K562 (cell line): ENCODE measurements around the gene GIMAP8. TPM values are rescaled to one million over a fixed set of nuclear protein-coding genes. Genes with fewer than 3 reads are reported as not detected.

ENCODE experiments used
- ATF1 ChIP-seq, 2 experiments: fragments of 450-650 bp in 1 of 2; IDR thresholded peaks; 2 replicates each; pipeline ENCODE4 v1.6.1; 2016; ENCODE audit warnings: missing compliant biosample characterization in 1 of 2, missing genetic modification characterization in 1 of 2
- CAMTA2 ChIP-seq: fragments of 250-450 bp; sonication (Bioruptor Pico); conservative IDR thresholded peaks from 2 replicates; pipeline ENCODE4 v1.5.1; 2022
- DACH1 ChIP-seq: fragments of 450-650 bp; IDR thresholded peaks from 2 replicates; pipeline ENCODE4 v1.6.1; 2018; ENCODE audit not compliant: partially characterized antibody
- FOXJ3 ChIP-seq: sonication (generic); formaldehyde crosslinking; IDR thresholded peaks from 2 replicates; pipeline ENCODE4 v1.4.0; 2020; ENCODE audit warnings: mild to moderate bottlenecking, missing genetic modification reagents
- GTF3C2 ChIP-seq: IDR thresholded peaks from 3 replicates; pipeline ENCODE4 v1.6.1; 2011; ENCODE audit warnings: borderline replicate concordance, mild to moderate bottlenecking, moderate library complexity; ENCODE audit not compliant: insufficient read length; ENCODE audit errors: extremely low read depth
- HLTF ChIP-seq: fragments of 450-650 bp; IDR thresholded peaks from 2 replicates; pipeline ENCODE4 v1.6.1; 2016
- LARP7 ChIP-seq: fragments of 450-650 bp; IDR thresholded peaks from 2 replicates; pipeline ENCODE4 v1.6.1; 2016
- NFRKB ChIP-seq: fragments of 450-650 bp; IDR thresholded peaks from 2 replicates; pipeline ENCODE4 v1.6.1; 2016; ENCODE audit warnings: low read depth
- NFYB ChIP-seq: IDR thresholded peaks from 2 replicates; pipeline ENCODE4 v1.6.1; 2011; ENCODE audit warnings: mild to moderate bottlenecking, moderate library complexity; ENCODE audit not compliant: insufficient read length; ENCODE audit errors: extremely low read depth
- NR2C2 ChIP-seq, 2 experiments: fragments of 200-800 bp in 1 of 2; sonication (Bioruptor generic) in 1 of 2; sonication (generic) in 1 of 2; formaldehyde crosslinking in 1 of 2; IDR thresholded peaks; 2 replicates each; pipeline versions ENCODE4 v1.6.1 to v1.8.0; 2016 to 2022; ENCODE audit warnings: mild to moderate bottlenecking in 1 of 2, missing compliant biosample characterization in 1 of 2, missing genetic modification characterization in 1 of 2, missing genetic modification reagents in 1 of 2
- POLR2AphosphoS2 ChIP-seq: IDR thresholded peaks from 2 replicates; pipeline ENCODE4 v1.6.1; 2012; ENCODE audit warnings: low read length, improper control_type of control experiment
- SMC3 ChIP-seq: conservative IDR thresholded peaks from 2 replicates; pipeline ENCODE4 v1.6.1; 2011; ENCODE audit warnings: low read depth, low read length, improper control_type of control experiment; ENCODE audit not compliant: insufficient read depth
- TAF15 ChIP-seq: fragments of 200-400 bp; formaldehyde crosslinking; IDR thresholded peaks from 2 replicates; pipeline ENCODE4 v1.6.1; 2017; ENCODE audit warnings: mild to moderate bottlenecking, low read depth, low read length, moderate library complexity
- ZNF436 ChIP-seq: fragments of 250-450, 450-650 bp; sonication (Bioruptor Pico); formaldehyde crosslinking; IDR thresholded peaks from 2 replicates; pipeline ENCODE4 v1.7.0; 2020; ENCODE audit warnings: mild to moderate bottlenecking
- ZNF699 ChIP-seq: fragments of 250-450 bp; sonication (Bioruptor Pico); IDR thresholded peaks from 2 replicates; pipeline ENCODE4 v1.8.0; 2021; ENCODE audit warnings: mild to moderate bottlenecking, moderate library complexity; ENCODE audit not compliant: insufficient replicate concordance
- polyA plus RNA-seq, 8 experiments: library from polyadenylated mRNA; depleted of rRNA in 4 of 8; stranded (reverse) in 5 of 8; unstranded in 3 of 8; fragments of >200 nt; fragmentation: Nextera tagmentation in 2 of 8; fragmentation: Illumina TruSeq in 1 of 8; extraction: Ambion mirVana in 2 of 8; extraction: Trizol in 1 of 8; gene quantifications; 2 replicates each; pipeline versions ENCODE4 v1.2.1 to v1.2.3, GENCODE V29; 2011 to 2014; ENCODE audit warnings: inconsistent platforms in 1 of 8, missing spikeins in 1 of 8
- total RNA-seq, 7 experiments: library from RNA; depleted of rRNA in 6 of 7; stranded (reverse); fragments of >200 nt in 6 of 7; fragmentation: Illumina TruSeq in 2 of 7; extraction: Trizol in 2 of 7; gene quantifications; 2 replicates each; pipeline versions ENCODE4 v1.2.1 to v1.2.3, GENCODE V29; 2011 to 2021; ENCODE audit warnings: low replicate concordance in 1 of 7
- TF ChIP-seq, protein P1 (sequence below): sonication (generic); formaldehyde crosslinking; IDR thresholded peaks from 2 replicates; pipeline ENCODE4 v1.8.0; 2023; ENCODE audit warnings: missing genetic modification reagents, mild to moderate bottlenecking, borderline replicate concordance
- TF ChIP-seq, protein P2 (sequence below): fragments of 450-650 bp; formaldehyde crosslinking; IDR thresholded peaks from 2 replicates; pipeline ENCODE4 v1.4.0; 2020; ENCODE audit warnings: mild to moderate bottlenecking
- TF ChIP-seq, protein P3 (sequence below), 2 experiments: fragments of 250-450 bp in 1 of 2; fragments of 450-650 bp in 1 of 2; sonication (Bioruptor Pico) in 1 of 2; IDR thresholded peaks; 2 replicates each; pipeline versions ENCODE4 v1.6.1 to v1.8.0; 2016 to 2021; ENCODE audit warnings: mild to moderate bottlenecking in 2 of 2, moderate library complexity in 2 of 2, missing compliant biosample characterization in 1 of 2, missing genetic modification characterization in 1 of 2

Gene GIMAP8
- total and polyA plus RNA-seq, 9 of the 15 experiments (the other 6 are each of a cell fraction or from before 2014, with no cell fraction given): not detected

DNA sequence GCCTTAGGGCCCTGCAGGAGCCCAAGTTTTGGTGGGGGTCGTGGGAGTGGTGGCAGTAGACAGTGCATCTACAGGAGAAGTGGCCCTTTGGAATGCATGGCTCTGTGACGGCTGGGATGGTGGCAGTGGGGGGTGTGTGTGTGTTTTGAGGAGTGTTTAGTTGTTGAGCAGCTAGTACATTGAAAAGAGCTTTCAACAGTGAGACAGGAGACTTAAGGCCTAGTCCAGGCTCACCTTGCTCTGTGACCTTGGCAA lies 44.2 kb upstream of the GIMAP8 start (continued):
- TF ChIP-seq GTF3C2: no peak
- TF ChIP-seq ATF1 (CRISPR knock-in tag; IDR thresholded peaks at IDR 0.05): no peak
- TF ChIP-seq ATF1 (tag; IDR thresholded peaks at IDR 0.05): no peak
- TF ChIP-seq, protein P1, sequence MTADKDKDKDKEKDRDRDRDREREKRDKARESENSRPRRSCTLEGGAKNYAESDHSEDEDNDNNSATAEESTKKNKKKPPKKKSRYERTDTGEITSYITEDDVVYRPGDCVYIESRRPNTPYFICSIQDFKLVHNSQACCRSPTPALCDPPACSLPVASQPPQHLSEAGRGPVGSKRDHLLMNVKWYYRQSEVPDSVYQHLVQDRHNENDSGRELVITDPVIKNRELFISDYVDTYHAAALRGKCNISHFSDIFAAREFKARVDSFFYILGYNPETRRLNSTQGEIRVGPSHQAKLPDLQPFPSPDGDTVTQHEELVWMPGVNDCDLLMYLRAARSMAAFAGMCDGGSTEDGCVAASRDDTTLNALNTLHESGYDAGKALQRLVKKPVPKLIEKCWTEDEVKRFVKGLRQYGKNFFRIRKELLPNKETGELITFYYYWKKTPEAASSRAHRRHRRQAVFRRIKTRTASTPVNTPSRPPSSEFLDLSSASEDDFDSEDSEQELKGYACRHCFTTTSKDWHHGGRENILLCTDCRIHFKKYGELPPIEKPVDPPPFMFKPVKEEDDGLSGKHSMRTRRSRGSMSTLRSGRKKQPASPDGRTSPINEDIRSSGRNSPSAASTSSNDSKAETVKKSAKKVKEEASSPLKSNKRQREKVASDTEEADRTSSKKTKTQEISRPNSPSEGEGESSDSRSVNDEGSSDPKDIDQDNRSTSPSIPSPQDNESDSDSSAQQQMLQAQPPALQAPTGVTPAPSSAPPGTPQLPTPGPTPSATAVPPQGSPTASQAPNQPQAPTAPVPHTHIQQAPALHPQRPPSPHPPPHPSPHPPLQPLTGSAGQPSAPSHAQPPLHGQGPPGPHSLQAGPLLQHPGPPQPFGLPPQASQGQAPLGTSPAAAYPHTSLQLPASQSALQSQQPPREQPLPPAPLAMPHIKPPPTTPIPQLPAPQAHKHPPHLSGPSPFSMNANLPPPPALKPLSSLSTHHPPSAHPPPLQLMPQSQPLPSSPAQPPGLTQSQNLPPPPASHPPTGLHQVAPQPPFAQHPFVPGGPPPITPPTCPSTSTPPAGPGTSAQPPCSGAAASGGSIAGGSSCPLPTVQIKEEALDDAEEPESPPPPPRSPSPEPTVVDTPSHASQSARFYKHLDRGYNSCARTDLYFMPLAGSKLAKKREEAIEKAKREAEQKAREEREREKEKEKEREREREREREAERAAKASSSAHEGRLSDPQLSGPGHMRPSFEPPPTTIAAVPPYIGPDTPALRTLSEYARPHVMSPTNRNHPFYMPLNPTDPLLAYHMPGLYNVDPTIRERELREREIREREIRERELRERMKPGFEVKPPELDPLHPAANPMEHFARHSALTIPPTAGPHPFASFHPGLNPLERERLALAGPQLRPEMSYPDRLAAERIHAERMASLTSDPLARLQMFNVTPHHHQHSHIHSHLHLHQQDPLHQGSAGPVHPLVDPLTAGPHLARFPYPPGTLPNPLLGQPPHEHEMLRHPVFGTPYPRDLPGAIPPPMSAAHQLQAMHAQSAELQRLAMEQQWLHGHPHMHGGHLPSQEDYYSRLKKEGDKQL (CRISPR knock-in tag): no peak
- TF ChIP-seq, protein P2, sequence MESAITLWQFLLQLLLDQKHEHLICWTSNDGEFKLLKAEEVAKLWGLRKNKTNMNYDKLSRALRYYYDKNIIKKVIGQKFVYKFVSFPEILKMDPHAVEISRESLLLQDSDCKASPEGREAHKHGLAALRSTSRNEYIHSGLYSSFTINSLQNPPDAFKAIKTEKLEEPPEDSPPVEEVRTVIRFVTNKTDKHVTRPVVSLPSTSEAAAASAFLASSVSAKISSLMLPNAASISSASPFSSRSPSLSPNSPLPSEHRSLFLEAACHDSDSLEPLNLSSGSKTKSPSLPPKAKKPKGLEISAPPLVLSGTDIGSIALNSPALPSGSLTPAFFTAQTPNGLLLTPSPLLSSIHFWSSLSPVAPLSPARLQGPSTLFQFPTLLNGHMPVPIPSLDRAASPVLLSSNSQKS (CRISPR knock-in tag): no peak
- TF ChIP-seq FOXJ3: no peak
- 0 out of 2 replicates have a peak, but pooled peaks have one; percentile 35 for TF ChIP-seq NR2C2 (CRISPR knock-in tag; IDR thresholded peaks at IDR 0.05)
- no peak for TF ChIP-seq NR2C2 (tag; IDR thresholded peaks at IDR 0.05)
- no peak for TF ChIP-seq NFYB
- TF ChIP-seq CAMTA2 (CRISPR knock-in tag): no peak
- no peak for TF ChIP-seq TAF15
- no peak for TF ChIP-seq ZNF699 (CRISPR knock-in tag)
- 0 out of 2 replicates have a peak, but pooled peaks have one; percentile 38 for TF ChIP-seq HLTF
- no peak for TF ChIP-seq SMC3
- no peak for TF ChIP-seq POLR2AphosphoS2
- TF ChIP-seq NFRKB: 0 out of 2 replicates have a peak, but pooled peaks have one; percentile 30
- no peak for TF ChIP-seq DACH1
- no peak for TF ChIP-seq ZNF436 (CRISPR knock-in tag)
- 0 out of 2 replicates have a peak, but pooled peaks have one; percentile 63 for TF ChIP-seq LARP7
- TF ChIP-seq, protein P3, sequence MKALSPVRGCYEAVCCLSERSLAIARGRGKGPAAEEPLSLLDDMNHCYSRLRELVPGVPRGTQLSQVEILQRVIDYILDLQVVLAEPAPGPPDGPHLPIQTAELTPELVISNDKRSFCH (CRISPR knock-in tag; IDR thresholded peaks at IDR 0.05): no peak
- TF ChIP-seq, protein P3 (tag; IDR thresholded peaks at IDR 0.05): peak; percentile 66
